Measurements from ENCODE around the gene ARMH3. TPM values are rescaled to one million over a fixed set of nuclear protein-coding genes. Genes with fewer than 3 reads are reported as not detected.

The ARMH3 gene
- total and polyA plus RNA-seq, 8 donors, result 3.5 to 29.0 (median 17.2) TPM

GRCh38 chr10:101922846-101923245, 133.1 kb downstream of the ARMH3 start:
- Histone ChIP-seq H3K36me3 (peaks cover 0 to 13% (median 6%) of the 10 kb centered on the region in 4 donors), H3K9me3 (no peaks in the 10 kb centered on the region), H3K27me3 (no peaks in the 10 kb centered on the region), H3K4me3 (no peak overlapping the region), H3K4me1 (no peaks in the 10 kb centered on the region), H3K27ac (no peak overlapping the region)
- 83 to 96% (median 92%) methylated on average over 2 of the region's 2 CpGs for WGBS, 5 donors
- intact Hi-C loops (cut with DNase I; ENCODE audit: low total_unique reads), result no loop called here
- DNase-seq, result no peak
- TF ChIP-seq EP300 (IDR thresholded peaks at IDR 0.05) (no peak), POLR2A (IDR thresholded peaks at IDR 0.05) (no peak), POLR2AphosphoS5 (IDR thresholded peaks at IDR 0.05) (no peak), CTCF (IDR thresholded peaks at IDR 0.05) (no peak)

DNA sequence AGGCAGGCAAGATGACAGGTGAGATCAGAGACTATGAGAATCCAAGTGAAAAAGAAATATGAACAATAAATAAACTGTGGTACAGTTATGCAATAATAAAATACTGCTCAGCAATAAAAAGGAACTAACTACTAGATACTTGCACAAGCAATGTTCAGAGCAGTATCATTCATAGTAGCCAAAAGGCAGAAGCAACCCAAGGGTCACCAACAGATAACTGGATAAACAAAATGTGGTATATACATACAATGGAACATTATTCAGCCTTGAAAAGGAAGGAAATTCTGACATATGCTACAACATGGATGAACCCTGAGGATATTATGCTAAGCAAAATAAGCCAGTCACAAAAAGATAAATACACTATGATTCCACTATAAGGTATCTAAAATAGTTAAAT, 135.4 kb downstream of the ARMH3 start:
- H3K27ac ChIP-seq, result no peak overlapping the region
- H3K36me3 ChIP-seq, result peaks cover 0 to 10% (median 4%) of the 10 kb centered on the region in 4 donors
- TF ChIP-seq POLR2A (IDR thresholded peaks at IDR 0.05) (no peak), CTCF (IDR thresholded peaks at IDR 0.05) (no peak), POLR2AphosphoS5 (IDR thresholded peaks at IDR 0.05) (no peak), EP300 (IDR thresholded peaks at IDR 0.05) (no peak)
- intact Hi-C loops (cut with DNase I; ENCODE audit: low total_unique reads), result no loop called here
- H3K27me3 ChIP-seq, result no peaks in the 10 kb centered on the region
- H3K4me3 ChIP-seq, result no peak overlapping the region
- H3K4me1 ChIP-seq, result no peaks in the 10 kb centered on the region
- no peak for DNase-seq
- H3K9me3 ChIP-seq, result no peaks in the 10 kb centered on the region

- DNase-seq, result no peak
- 81 to 90% (median 85%) methylated on average over 8 of the region's 8 CpGs for WGBS, 5 donors
- Histone ChIP-seq H3K4me3 (no peak overlapping the region), H3K27me3 (no peaks in the 10 kb centered on the region), H3K36me3 (peaks cover 0 to 7% (median 4%) of the 10 kb centered on the region in 4 donors), H3K27ac (no peak overlapping the region), H3K9me3 (no peaks in the 10 kb centered on the region), H3K4me1 (no peaks in the 10 kb centered on the region)
- TF ChIP-seq CTCF (IDR thresholded peaks at IDR 0.05) (no peak), EP300 (IDR thresholded peaks at IDR 0.05) (no peak), POLR2AphosphoS5 (IDR thresholded peaks at IDR 0.05) (no peak), POLR2A (IDR thresholded peaks at IDR 0.05) (no peak)
- intact Hi-C loops (cut with DNase I; ENCODE audit: low total_unique reads), result no loop called here
These were observed 136.8 kb downstream of the ARMH3 start for GRCh38 chr10:101919026-101919770.

GRCh38 chr10:101912561-101913179, 143.3 kb downstream of the ARMH3 start:
- Histone ChIP-seq H3K27me3 (no peaks in the 10 kb centered on the region), H3K4me3 (no peak overlapping the region), H3K36me3 (peaks cover 8 to 24% (median 15%) of the 10 kb centered on the region in 4 donors), H3K27ac (no peak overlapping the region), H3K9me3 (no peaks in the 10 kb centered on the region), H3K4me1 (no peaks in the 10 kb centered on the region)
- DNase-seq, result no peak
- 90 to 96% (median 93%) methylated on average over 2 of the region's 2 CpGs for WGBS, 5 donors
- no peak for TF ChIP-seq CTCF (IDR thresholded peaks at IDR 0.05)
- no peak for TF ChIP-seq POLR2A (IDR thresholded peaks at IDR 0.05)
- TF ChIP-seq EP300 (IDR thresholded peaks at IDR 0.05), result no peak
- TF ChIP-seq POLR2AphosphoS5 (IDR thresholded peaks at IDR 0.05), result no peak
- intact Hi-C loops (cut with DNase I; ENCODE audit: low total_unique reads), result no loop called here

All from stomach (tissue), 9 donors.